H54 (cell line): ENCODE data around the gene HS3ST4.

Source experiments
- DNase-seq: peaks from one replicate; pipeline ENCODE4 v3.0.0; 2011; ENCODE audit warnings: low spot score, mixed read lengths; ENCODE audit not compliant: insufficient read length
- FAIRE-seq: peaks from 3 replicates; lab custom pipeline; 2011; peaks lifted over from hg19 to GRCh38; lab: Jason Lieb, UNC
- POLR2A ChIP-seq: IDR thresholded peaks from 2 replicates; pipeline ENCODE4 v1.6.1; 2011; ENCODE audit warnings: low read depth, mild to moderate bottlenecking, low read length

HS3ST4 gene

DNA sequence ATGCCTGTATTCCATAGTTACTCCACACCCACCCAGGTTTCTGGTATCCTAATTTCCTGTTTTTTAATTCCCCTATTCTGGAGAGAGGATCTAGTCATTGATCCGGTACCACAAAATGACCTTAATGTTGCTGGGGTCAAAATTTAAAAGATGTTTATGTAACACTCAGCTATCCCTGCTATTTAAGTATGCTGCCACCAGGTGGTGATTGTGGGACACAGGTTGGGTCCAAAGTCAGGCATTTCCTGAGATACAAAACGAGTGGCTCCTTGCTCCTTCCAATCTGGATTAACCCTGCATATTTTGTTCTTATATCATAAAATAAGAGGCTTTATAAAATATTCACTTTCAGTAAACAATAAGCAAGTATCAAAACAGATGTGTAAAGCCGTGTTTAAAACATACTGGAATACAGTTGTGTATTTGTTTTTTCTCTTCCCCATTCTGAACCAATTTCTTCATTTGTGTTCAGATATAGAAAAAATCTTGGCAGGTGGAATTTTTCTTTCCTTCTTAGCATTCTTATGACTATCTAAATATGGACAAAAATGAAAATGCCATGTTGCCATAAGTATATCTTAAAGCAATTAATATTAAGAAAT is 16.3 kb downstream of the HS3ST4 start:
- no peak for TF ChIP-seq POLR2A
- DNase-seq = no peak
- FAIRE-seq = no peak

DNA sequence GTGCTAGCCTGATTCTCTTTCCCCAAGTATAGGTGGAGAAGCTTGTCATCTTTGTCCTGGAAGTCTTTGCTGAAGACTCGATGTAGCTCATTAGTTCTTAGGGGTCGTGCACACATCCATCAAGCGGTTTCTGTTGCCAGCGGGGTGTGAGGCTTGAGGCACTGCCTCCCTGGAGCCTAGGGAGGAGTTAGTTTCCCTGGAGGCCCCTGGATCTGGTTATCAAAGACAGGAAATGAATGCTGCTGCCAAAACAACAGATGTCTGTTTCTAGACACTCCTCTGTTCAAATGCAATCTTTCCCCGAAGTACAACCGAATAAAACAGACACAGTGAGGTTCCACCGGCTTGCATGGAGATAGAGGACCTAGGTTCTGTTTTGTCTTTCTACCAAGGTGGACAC is 17.5 kb downstream of the HS3ST4 start:
- FAIRE-seq (no peak), DNase-seq (no peak)
- no peak for TF ChIP-seq POLR2A

DNA sequence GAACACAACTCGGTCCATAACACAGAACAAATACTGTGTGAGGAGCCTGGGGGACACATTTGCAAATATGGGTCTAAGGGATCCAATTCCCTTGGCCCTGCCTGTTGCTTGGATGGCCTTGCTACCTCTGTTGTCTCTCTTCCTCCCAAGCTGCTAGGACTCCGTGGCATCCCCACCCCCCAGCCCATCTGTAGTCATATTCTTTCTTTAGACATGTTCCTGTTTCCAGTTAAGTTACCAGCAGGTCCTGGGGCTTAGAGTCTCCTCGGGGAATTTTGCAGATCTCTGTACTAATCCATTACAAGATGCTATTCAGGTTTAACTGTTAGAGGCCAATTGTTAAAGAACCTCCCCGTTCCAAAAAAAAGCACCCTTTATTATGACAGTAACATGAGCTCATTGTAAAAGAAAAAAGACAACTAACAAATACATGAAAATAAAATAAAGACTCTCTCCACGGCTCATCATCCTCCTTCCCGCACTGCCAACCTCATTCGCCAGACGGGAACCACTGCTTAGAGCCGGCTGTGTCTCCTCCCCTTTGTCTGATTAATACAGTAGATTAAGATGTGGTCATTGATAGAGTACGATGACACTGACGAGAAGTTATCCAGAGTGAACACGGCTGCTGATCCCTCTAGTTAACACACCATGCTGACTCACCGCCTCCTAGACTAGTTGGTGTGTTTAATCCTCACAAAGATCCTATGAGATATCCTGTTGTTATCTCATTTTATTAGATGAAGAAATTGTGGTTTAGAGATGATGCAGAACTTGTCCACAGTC is 22.2 kb downstream of the HS3ST4 start:
- no peak for DNase-seq

DNA sequence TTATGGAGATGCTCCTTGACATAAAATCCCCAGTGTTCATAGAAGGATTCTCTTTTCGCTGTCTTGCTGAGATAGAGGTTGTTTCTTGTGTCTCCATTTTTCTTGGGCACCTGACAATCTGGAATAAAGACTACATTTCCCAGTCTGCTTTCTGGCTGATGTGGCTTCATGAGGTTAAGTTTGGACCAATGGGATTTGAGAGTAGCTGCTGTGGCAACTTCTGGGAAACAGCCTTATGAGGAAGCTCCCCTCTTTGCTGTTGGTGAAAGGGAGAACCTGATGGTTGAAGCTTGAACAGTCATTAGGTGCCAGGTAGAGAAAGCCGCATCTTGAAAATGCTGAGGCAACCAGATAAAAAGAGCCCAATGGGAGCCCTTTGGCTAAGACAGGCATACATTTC is 24.4 kb downstream of the HS3ST4 start:
- no peak for TF ChIP-seq POLR2A
- FAIRE-seq (no peak), DNase-seq (no peak)

More for the DNA sequence above, 22.2 kb downstream of the HS3ST4 start:
- no peak for TF ChIP-seq POLR2A
- no peak for FAIRE-seq

DNA sequence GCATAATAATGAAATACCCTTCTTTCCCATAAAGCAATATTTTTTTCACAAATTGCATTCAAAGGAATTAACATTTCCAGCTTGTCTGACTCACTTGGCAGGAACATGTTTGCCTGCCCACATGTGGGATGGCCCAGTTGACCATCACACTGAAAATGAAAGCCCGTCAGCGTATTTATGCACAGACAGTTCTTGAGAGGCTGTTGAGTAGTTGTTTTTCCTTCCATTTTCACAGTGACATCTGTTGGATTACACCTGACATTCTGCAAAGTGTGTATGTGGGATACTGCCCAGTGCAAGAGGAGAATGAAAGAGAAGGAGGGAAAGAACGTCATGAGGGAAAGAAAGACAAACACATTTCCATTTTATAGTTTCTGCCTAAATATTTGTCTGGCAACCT is 29.7 kb downstream of the HS3ST4 start:
- DNase-seq = no peak
- no peak for TF ChIP-seq POLR2A
- no peak for FAIRE-seq

DNA sequence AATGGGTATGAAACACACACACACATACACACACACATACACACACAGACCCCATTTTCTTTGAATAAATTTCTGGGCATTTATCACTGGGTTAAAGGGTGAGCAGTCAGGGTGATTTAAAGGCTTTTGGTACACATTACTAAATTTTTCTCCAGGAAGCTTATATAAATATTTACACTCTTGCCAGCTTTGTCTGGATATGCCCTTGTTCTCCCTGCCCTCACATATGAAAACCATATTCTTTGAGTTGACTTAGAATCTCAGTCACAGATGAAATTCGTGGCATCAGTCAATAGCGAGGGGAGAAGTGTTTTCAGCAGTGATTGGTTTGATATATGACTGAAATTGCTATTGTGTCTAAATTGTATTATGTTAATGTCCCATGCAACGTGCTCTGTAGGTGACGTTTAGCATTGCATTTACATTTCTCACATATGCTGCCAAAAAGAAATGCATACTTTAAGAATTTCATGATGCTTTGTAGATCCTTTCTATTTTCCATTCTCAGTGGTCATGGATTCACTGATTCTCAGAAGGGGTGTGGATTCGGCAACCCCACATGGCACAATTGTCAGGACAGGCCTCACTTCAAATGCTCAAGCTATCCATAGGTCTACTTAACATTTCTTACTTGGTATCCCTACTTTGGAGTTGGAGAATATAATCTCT is 34.8 kb downstream of the HS3ST4 start:
- no peak for TF ChIP-seq POLR2A

DNA sequence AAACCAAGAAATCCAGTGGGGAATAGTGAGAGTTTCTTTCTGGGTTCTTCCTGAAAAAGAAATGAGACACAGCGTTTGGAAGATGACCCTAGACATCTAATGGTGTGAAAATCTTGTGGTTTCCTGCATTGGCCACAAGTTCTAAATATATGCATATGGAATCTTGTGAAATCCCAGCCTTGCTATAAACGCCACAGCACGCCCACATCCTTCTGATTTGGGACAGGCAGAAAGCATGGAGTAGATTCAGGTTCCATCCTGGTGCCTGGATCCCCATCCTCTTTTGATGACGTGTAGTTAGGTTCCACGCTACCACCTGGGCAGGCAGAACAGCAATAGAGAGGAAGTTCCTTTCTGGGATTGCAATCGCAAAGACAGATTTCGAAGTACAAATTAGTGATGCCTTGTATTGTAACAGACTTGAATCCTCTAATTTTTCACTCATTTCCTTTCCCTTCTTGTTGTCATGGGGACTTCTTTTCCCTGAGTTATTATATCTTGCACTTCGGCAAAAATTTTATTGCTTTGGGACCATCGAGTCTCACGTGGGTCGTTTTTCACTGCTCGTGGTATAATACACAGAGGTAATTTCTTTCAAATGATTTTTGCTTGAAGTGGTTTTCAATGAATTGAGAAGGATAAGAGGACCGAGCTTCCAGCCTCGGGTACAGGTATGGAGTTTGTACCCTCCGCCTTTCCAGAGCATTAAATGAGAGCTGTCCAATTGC is 37.6 kb downstream of the HS3ST4 start:
- no peak for FAIRE-seq
- DNase-seq = no peak
- TF ChIP-seq POLR2A = no peak

More for the DNA sequence above, 34.8 kb downstream of the HS3ST4 start:
- FAIRE-seq = no peak
- DNase-seq = no peak

DNA sequence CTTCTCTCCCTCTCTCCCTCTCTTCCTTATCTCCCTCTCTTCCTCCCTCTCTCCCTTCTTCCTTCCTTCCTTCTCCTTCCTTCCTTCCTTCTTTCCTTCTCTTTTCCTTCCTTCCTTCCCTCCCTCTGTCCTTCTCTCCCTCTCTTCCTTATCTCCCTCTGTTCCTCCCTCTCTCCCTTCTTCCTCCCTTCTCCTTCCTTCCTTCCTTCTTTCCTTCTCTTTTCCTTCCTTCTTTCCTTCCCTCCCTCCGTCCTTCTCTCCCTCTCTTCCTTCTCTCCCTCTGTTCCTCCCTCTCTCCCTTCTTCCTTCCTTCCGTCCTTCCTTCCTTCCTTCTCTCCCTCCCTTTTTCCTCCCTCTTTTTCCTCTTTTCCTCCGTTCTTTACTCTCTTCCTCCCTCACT is 38.6 kb downstream of the HS3ST4 start:
- no peak for TF ChIP-seq POLR2A
- FAIRE-seq (no peak), DNase-seq (no peak)

DNA sequence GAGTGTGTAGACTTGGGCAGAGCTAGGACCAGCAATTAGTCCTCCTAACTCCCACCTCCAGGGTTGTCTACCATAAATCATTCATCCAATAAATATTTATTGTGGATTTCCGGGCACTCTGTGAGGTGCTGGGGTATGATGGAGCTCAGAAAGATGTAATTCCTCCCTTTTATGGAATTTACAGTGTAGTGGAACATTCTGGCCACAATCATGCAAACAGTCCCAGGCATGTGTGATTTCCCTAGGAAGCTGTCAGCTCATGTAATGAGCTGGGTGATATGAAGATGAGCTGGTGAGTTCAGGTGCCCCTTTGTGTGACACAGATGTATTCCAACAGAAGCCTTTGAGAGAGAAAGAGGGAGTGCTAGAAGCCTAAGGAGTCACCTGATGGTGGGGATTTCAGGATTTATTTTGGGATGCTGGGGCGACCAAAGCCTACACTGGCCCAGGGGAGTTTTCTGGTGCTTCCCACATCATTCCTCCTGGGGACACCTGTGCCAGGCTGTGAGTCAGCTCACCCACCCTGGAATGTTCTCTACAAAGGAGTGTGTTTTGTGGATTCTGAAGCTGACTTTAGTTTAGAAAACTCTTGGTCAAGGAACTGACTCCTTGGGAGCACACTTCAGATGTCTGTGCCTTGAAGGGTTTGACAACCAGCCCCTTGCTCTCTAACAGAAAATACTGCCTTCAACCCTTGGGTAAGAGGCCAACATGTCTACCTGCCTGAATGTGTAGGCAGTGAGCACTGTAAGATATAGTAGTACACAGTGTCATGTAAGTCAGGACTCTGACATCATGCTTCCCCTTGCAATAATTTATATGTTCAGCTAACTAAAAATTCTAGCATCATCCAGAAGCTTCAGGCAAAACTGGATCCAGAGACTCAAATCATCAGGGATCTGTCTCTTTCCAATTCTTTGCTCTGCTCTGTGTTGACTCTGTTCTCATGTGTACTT is 42.9 kb downstream of the HS3ST4 start:
- no peak for TF ChIP-seq POLR2A
- FAIRE-seq (no peak), DNase-seq (no peak)

DNA sequence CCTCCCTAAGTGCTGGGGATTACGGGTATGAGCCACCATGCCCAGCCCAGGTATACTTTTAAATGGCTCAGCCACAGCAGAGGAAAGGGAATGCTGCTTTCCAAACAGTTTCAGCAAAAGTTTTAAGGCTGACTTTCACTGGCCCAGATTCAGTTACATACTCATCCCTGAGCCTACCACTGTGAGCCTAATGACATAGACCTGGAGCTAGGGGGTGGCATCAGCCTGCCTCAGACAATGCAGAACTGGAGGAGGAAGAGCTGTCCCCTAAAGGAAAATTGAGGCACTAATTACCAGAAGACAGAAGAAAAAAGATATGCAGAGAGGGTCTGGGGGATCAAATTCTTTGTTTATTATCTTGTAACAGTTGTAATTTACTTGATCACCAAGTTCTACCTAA is 43.9 kb downstream of the HS3ST4 start:
- FAIRE-seq (no peak), DNase-seq (no peak)
- TF ChIP-seq POLR2A = no peak

DNA sequence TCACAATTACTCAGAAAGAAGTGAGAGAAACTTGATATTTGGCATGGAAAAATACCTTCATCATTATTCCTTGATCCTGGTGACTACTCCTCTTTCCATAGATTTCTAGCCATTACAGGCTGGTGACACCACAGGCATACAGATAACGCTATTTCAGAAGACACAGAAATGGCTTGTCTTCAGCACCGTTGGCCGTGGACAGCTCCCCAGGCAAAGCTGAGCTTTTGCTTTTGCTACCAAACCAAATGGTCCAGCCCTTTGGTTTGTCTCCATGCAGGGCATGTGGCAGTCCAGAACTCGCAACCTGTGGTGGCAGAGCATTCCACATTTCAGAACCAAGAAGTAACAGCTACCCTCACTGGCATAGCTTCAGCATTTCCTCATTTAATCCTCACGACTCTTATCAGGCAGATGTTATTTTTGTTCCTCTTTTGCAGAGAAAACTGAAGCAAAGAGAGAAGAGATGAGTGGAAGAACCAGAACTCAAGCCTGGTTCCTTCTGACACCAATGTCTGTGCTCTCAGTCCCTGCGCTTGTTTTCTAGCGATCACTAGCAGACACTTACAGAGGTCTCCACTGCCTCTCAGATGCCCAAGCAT is 55.5 kb downstream of the HS3ST4 start:
- DNase-seq (no peak), FAIRE-seq (no peak)
- TF ChIP-seq POLR2A = no peak

DNA sequence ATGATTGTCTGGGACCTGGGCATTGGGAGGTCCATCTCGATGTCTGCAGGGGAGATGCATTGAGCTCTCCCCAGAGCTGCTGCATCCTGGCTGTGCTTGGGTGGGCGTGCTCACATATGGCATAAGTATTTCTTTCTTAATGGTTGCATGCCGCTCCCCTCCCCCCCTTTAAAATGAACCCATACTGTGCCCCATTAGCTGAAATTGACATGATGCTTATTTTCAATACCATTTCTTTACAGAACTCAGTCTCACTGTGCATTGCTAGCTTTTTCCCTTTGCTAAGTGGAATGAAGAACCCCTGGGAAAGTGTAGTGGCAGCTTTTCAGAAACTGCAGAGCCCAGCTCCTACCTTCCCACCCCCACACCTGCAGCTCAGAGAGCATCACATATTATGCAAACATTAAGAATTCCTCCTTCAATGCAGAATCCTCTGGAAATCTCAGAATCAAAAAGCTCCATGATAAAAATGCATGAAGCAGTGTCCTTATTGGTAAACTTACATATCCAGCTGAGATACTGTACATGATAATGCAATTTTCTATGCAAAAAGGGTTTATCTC is 56.4 kb downstream of the HS3ST4 start:
- FAIRE-seq (no peak), DNase-seq (no peak)
- TF ChIP-seq POLR2A = no peak
